Type B pancreatic cell (in vitro differentiated cells): ENCODE results near the gene SAMD13. TPM values are rescaled to one million over a fixed set of nuclear protein-coding genes. Genes with fewer than 3 reads are reported as not detected.
"Not testable (repeated sequence)": the region's sequence is repeated elsewhere in the genome, so short reads cannot be mapped to it uniquely, and the experiment has no call there.

ENCODE experiments used
- DNase-seq: peaks from one replicate; pipeline ENCODE4 v3.0.0; 2021; ENCODE audit warnings: mixed read lengths; ENCODE audit not compliant: unreplicated experiment; ENCODE audit errors: extremely low spot score
- H3K27ac Mint-ChIP-seq: 2 replicates; pipeline ENCODE4 v1.8.0; 2021; ENCODE audit warnings: mild to moderate bottlenecking, mixed read lengths
- H3K27me3 Mint-ChIP-seq: 2 replicates; pipeline ENCODE4 v1.8.0; 2021; ENCODE audit warnings: mixed read lengths
- H3K36me3 Mint-ChIP-seq: 2 replicates; pipeline ENCODE4 v1.8.0; 2021; ENCODE audit warnings: mixed read lengths
- H3K4me1 Mint-ChIP-seq: one replicate; pipeline ENCODE4 v1.8.0; 2021; ENCODE audit warnings: mixed read lengths; ENCODE audit not compliant: unreplicated experiment
- H3K4me3 Mint-ChIP-seq: 2 replicates; pipeline ENCODE4 v1.8.0; 2021; ENCODE audit warnings: mild to moderate bottlenecking, mixed read lengths
- H3K9me3 Mint-ChIP-seq: 2 replicates; pipeline ENCODE4 v1.8.0; 2021; ENCODE audit warnings: mixed read lengths
- total RNA-seq: library from RNA; stranded (reverse); gene quantifications from 2 replicates; pipeline ENCODE4 v1.2.1, GENCODE V29; 2021; ENCODE audit warnings: low replicate concordance
- TF ChIP-seq, protein P1 (sequence below): fragments of 200-600 bp; sonication (generic); conservative IDR thresholded peaks from 2 replicates; pipeline ENCODE4 v1.5.0; 2021; ENCODE audit warnings: antibody characterized with exemption, mild to moderate bottlenecking

The SAMD13 gene
- total RNA-seq, 1 donor from 2014 or later, result 6.0 TPM

DNA sequence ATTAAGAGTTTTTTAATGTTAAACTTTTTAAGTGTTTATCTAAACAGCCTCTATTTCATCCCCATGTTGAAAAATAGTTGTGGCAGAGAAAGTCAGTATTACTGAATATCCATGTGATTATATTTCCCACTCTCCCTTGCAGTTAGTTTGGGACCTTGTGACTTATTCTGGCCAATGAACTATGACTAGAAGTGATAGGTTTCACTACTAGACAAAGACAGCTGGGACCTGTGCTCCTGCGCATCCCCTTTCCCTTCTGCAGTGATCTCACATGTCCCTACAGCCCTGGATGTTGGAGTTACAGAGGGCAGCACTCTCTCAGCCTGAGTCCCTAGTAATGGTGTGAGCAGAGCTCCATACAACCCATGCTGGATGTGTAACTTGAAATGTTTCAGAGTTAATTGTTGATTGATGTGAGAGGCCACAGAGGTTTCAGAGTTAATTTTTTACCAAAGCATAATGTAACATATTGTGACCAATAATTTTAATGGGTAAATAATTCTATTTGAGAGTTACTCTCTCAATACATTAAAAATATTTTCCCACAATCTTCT is 18.7 kb upstream of the SAMD13 start:
- Mint-ChIP-seq H3K27me3 (no peaks in the 10 kb centered on the region), H3K9me3 (peaks cover 6% of the 10 kb centered on the region), H3K4me1 (no peaks in the 10 kb centered on the region), H3K27ac (no peak overlapping the region), H3K4me3 (no peak overlapping the region), H3K36me3 (peaks cover 6% of the 10 kb centered on the region)
- TF ChIP-seq, protein P1, sequence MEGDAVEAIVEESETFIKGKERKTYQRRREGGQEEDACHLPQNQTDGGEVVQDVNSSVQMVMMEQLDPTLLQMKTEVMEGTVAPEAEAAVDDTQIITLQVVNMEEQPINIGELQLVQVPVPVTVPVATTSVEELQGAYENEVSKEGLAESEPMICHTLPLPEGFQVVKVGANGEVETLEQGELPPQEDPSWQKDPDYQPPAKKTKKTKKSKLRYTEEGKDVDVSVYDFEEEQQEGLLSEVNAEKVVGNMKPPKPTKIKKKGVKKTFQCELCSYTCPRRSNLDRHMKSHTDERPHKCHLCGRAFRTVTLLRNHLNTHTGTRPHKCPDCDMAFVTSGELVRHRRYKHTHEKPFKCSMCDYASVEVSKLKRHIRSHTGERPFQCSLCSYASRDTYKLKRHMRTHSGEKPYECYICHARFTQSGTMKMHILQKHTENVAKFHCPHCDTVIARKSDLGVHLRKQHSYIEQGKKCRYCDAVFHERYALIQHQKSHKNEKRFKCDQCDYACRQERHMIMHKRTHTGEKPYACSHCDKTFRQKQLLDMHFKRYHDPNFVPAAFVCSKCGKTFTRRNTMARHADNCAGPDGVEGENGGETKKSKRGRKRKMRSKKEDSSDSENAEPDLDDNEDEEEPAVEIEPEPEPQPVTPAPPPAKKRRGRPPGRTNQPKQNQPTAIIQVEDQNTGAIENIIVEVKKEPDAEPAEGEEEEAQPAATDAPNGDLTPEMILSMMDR, result no peak
- no peak for DNase-seq

DNA sequence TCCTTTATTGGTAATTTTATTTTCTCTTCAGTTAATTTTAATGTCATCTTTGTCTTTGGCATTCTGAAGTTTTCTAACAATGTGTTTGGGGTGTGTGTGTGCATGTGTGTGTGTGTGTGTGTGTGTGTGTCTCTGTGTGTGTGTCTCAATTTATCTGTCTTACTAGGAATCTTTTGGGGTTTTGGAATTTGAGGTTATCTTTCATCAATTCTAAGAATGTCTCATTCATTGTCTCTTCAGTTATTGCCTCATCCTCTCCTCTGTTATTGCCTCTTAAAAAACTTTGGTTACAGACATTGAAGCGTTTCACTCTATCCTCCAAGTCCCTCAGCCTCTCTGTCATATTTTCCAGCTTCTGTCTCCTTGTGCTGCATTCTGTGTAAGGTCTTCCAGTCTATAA is 18.1 kb upstream of the SAMD13 start:
- Mint-ChIP-seq H3K36me3 (peaks cover 6% of the 10 kb centered on the region), H3K27ac (no peak overlapping the region), H3K27me3 (no peaks in the 10 kb centered on the region), H3K4me3 (no peak overlapping the region), H3K9me3 (peaks cover 6% of the 10 kb centered on the region), H3K4me1 (no peaks in the 10 kb centered on the region)
- TF ChIP-seq, protein P1, result no peak
- DNase-seq, result no peak

DNA sequence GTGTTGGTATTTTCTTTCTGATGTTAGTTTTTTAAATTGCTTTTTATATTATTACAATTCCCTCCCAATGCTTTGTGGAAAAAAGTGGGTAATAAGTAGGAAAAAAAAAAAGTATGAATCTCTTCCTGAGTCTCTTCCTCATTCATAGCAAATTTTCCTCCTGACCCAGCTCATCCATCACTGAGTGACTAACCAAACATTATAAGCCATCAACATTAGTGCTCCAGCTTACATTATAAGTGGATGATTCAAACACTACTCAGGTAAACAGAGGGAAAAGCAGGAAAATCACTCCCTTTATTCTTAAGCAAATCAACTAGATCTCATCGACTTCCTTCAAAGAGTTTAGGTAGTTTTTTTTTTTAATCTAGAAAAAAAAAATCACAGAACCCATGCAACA is 15.4 kb upstream of the SAMD13 start:
- TF ChIP-seq, protein P1, result no peak
- Mint-ChIP-seq H3K9me3 (peaks cover 6% of the 10 kb centered on the region), H3K36me3 (peaks cover 10% of the 10 kb centered on the region), H3K27ac (no peak overlapping the region), H3K4me1 (no peaks in the 10 kb centered on the region), H3K27me3 (no peaks in the 10 kb centered on the region), H3K4me3 (no peak overlapping the region)
- DNase-seq, result no peak

DNA sequence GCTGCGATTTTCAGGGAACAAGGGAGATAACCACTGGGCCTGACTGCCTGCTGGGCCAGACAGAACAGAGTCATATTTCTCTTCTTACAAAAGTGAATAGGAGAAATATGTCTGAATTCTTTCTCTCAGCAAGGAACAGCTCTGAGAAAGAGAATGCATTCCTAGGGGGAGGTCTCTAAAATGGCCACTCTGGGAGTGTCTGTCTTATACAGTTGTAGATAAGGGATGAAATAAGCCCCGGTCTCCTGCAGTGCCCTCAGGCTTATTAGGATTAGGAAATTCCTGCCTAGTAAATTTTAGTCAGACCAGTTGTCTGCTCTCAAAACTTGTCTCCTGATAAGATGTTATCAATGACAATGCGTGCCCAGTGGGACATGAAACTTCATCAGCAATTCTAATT is 14.1 kb upstream of the SAMD13 start:
- not testable (repeated sequence) for DNase-seq, H3K27me3 Mint-ChIP-seq
- peaks cover 15% of the 10 kb centered on the region for H3K36me3 Mint-ChIP-seq

DNA sequence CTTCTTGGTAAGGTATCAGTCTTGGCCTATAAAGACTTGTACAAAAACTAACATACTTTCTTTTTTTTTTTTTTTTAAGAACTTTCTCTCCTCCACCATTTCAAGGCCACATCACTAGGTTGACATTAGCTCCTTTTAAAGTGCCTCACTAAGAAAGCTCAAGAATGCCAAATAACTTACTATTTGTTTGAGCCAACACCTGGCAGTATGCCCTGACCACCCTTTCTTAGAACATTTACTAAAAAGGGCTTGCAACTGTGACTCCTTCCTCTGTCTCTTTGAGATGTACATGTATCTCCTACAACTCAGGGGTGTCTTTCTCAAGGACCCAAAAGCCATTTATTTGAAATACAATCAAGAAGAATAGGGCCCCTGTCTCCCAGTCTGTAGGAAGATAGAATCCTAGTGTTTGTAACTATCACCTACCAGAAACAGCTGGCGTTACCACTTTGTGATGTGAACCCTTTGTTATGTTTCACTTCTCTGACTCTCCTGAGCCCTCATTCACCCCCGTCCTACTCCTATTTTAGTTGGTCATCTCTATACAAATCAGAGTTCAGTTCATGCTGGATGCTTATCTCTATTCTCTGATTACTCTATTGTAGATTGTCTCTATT is 12.2 kb upstream of the SAMD13 start:
- no peak for DNase-seq
- Mint-ChIP-seq H3K4me3 (no peak overlapping the region), H3K36me3 (peaks cover 15% of the 10 kb centered on the region), H3K9me3 (peaks cover 6% of the 10 kb centered on the region), H3K27ac (no peak overlapping the region), H3K4me1 (no peaks in the 10 kb centered on the region), H3K27me3 (no peaks in the 10 kb centered on the region)
- TF ChIP-seq, protein P1, result no peak

More for the DNA sequence above, 14.1 kb upstream of the SAMD13 start:
- not testable (repeated sequence) for H3K9me3 Mint-ChIP-seq, H3K4me1 Mint-ChIP-seq, H3K4me3 Mint-ChIP-seq, H3K27ac Mint-ChIP-seq

DNA sequence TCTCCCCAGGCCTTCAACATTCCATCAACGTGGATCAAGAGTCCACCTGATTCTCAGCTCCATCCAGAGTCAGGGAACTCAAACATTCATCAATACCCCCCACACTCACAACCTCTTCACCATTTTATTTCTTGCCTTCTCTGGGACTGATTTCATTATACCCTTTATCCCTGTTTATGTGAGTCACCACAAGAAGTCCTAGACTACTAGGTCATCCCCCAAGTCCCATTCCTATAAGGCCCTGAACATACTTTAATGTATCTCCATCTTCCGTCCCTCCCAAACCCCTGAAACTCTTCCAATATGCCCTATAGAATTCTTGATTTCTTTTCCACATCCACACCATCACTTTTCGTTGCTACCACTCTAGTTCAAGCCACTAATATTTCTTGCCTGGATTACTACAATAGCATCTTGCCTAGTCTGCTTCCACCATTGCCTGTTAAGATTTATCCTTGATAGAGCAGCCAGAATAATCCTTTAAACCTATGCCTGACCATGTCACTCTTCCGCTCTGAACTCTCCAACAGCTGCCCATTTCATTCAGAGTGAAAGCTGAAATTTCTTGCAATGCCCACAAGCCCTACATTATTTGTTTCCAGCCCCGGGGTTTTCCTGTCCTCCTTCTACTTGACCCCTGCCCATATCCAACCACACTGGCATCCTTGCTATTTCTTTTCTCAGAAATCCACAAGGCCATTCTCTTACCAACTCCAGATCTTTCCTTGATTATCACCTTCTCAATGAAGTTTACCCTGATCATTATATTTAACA is 9.4 kb upstream of the SAMD13 start:
- Mint-ChIP-seq H3K36me3 (peaks cover 14% of the 10 kb centered on the region), H3K4me1 (no peaks in the 10 kb centered on the region), H3K27ac (no peak overlapping the region), H3K9me3 (peaks cover 8% of the 10 kb centered on the region), H3K4me3 (no peak overlapping the region), H3K27me3 (no peaks in the 10 kb centered on the region)
- TF ChIP-seq, protein P1, result no peak
- no peak for DNase-seq
